Common myeloid progenitor, CD34-positive (primary cell): Measurements from ENCODE around the gene TRABD2B.

ENCODE experiments used
- CTCF ChIA-PET: fragments of 350-600 bp; sonication (Branson Sonifier 250); formaldehyde crosslinking; loops from one replicate; lab custom pipeline; 2021; ENCODE audit warnings: antibody characterized with exemption; lab: Charles Lee
- POLR2A ChIA-PET: fragments of 350-600 bp; sonication (Branson Sonifier 250); formaldehyde crosslinking; loops from one replicate; lab custom pipeline; 2021; ENCODE audit warnings: antibody characterized with exemption; lab: Charles Lee
- DNase-seq, 3 donors: peaks; one replicate each; pipeline versions ENCODE4 v3.0.0 to v3.0.0-alpha.2; 2013
- H3K27ac ChIP-seq, 2 experiments: 1 replicate in 1 of 2; 2 replicates in 1 of 2; pipeline ENCODE4 v1.7.0; 2013; ENCODE audit warnings: inconsistent platforms in 2 of 2, low read length in 2 of 2, mild to moderate bottlenecking in 2 of 2, low read depth in 1 of 2, moderate library complexity in 1 of 2; ENCODE audit not compliant: severe bottlenecking in 2 of 2, insufficient read depth in 1 of 2, poor library complexity in 1 of 2
- H3K27me3 ChIP-seq, 5 experiments: replicated peaks in 2 of 5; 1 replicate in 3 of 5; 2 replicates in 2 of 5; pipeline versions ENCODE4 v1.6.1 to v1.7.0; 2013; ENCODE audit warnings: low read length in 4 of 5, mild to moderate bottlenecking in 2 of 5, moderate library complexity in 2 of 5, inconsistent platforms in 1 of 5; ENCODE audit not compliant: insufficient read depth in 5 of 5, control insufficient read depth in 4 of 5
- H3K36me3 ChIP-seq, 4 experiments: 1 replicate in 2 of 4; 2 replicates in 2 of 4; pipeline versions ENCODE4 v1.6.1 to v1.7.0; 2013; ENCODE audit warnings: low read length in 3 of 4, control low read depth in 1 of 4, mild to moderate bottlenecking in 1 of 4; ENCODE audit not compliant: control insufficient read depth in 4 of 4, insufficient read depth in 4 of 4
- H3K4me1 ChIP-seq, 4 experiments: 1 replicate in 3 of 4; 2 replicates in 1 of 4; pipeline versions ENCODE4 v1.6.1 to v1.7.1; 2013; ENCODE audit warnings: low read length in 3 of 4, mild to moderate bottlenecking in 3 of 4, control low read depth in 1 of 4, inconsistent platforms in 1 of 4, moderate library complexity in 1 of 4; ENCODE audit not compliant: control insufficient read depth in 4 of 4, insufficient read depth in 4 of 4; ENCODE audit errors: control extremely low read depth in 1 of 4
- H3K4me3 ChIP-seq, 7 experiments: 1 replicate in 4 of 7; 2 replicates in 3 of 7; pipeline versions ENCODE4 v1.5.1 to v1.7.0; 2013; ENCODE audit warnings: mild to moderate bottlenecking in 7 of 7, low read length in 6 of 7, moderate library complexity in 6 of 7, inconsistent platforms in 2 of 7, low read depth in 2 of 7, control low read depth in 1 of 7; ENCODE audit not compliant: insufficient read depth in 4 of 7, control insufficient read depth in 1 of 7; ENCODE audit errors: extremely low read depth in 1 of 7
- H3K9me3 ChIP-seq, 5 experiments: 1 replicate in 4 of 5; 2 replicates in 1 of 5; pipeline versions ENCODE4 v1.6.1 to v1.7.1; 2013; ENCODE audit warnings: low read length in 4 of 5, mild to moderate bottlenecking in 2 of 5, inconsistent platforms in 1 of 5, low read depth in 1 of 5, moderate library complexity in 1 of 5; ENCODE audit not compliant: control insufficient read depth in 4 of 5, insufficient read depth in 2 of 5; ENCODE audit errors: control extremely low read depth in 1 of 5
- WGBS: methylation state at CpG from one replicate; pipeline ENCODE4 v1.1.5; 2013; ENCODE audit not compliant: insufficient coverage; 5-methylcytosine and 5-hydroxymethylcytosine counted together

TRABD2B gene

DNA sequence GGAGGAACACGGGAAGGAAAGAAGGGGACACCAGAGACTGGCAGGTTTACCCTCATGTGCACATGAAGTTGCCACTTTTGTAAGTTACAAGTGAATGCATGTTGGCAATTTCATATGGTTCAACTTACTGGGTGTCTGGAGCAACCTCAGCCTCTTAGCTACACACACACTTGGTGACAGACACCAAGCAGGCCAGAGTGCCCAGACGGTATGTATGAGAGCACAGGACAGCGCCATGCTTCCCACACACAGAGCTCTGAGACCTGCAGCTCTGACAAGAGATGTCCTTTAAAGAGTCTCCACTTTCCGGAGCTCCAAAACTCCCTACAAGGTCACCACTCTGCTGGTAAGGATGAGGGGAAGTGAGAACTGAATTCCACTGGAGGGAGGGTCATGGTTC, 1.9 kb upstream of the TRABD2B start:
- no peak overlapping the region for H3K27ac ChIP-seq
- no peaks in the 10 kb centered on the region for H3K36me3 ChIP-seq
- DNase-seq = no peak
- ChIA-PET CTCF (interaction anchor here (1.2 to 3.5 kb wide), 4 partner anchors 10 to 62 kb away, joined by 3 to 14 read pairs (median 8); no protein-coding TSS in a partner anchor), POLR2A (no interaction called here)
- peaks cover 0 to 14% (median 6%) of the 10 kb centered on the region in 4 experiments for H3K4me1 ChIP-seq
- peaks cover 12 to 56% (median 30%) of the 10 kb centered on the region in 5 experiments for H3K27me3 ChIP-seq
- H3K4me3 ChIP-seq = no peak overlapping the region
- WGBS = 100% methylated on average over 1 of the region's 4 CpGs
- no peaks in the 10 kb centered on the region for H3K9me3 ChIP-seq

DNA sequence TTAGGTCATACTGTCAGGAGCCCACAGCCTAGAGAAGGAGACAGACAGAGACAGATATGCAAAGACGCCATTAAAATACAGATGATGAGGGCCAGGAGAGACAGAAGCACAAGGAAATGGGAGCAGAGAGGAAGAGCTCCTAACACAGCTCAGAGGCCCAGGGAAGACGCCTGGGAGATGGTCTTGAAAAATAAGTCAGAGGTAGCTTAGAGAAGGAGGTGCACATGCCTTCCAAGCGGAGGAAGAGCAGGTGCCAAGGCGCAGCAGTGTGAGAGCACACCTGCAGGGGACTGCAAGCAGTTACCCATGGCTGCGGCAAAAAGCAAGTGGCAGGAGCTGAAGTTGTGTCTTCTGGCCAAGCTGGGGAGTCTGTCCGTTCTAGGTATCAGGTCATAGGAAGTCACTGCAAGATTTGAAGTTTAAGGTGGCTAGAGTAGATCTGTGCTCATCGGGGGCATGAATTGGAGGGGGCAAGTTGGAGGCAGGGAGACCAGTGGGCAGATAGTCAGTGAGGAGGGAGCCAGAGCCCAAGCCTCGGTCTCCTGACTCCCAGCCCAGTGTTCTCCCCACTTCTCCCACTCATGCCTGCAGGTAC, 1.3 kb upstream of the TRABD2B start:
- DNase-seq = no peak
- WGBS = 90% methylated on average over 8 of the region's 8 CpGs
- H3K27me3 ChIP-seq = peaks cover 12 to 62% (median 32%) of the 10 kb centered on the region in 5 experiments
- no peak overlapping the region for H3K4me3 ChIP-seq
- no peak overlapping the region for H3K27ac ChIP-seq
- POLR2A ChIA-PET = no interaction called here
- peaks cover 0 to 14% (median 6%) of the 10 kb centered on the region in 4 experiments for H3K4me1 ChIP-seq
- H3K9me3 ChIP-seq = no peaks in the 10 kb centered on the region
- CTCF ChIA-PET = interaction anchor here (0.7 to 3.5 kb wide), 8 partner anchors 11 to 238 kb away, joined by 3 to 14 read pairs (median 4); no protein-coding TSS in a partner anchor
- H3K36me3 ChIP-seq = no peaks in the 10 kb centered on the region

DNA sequence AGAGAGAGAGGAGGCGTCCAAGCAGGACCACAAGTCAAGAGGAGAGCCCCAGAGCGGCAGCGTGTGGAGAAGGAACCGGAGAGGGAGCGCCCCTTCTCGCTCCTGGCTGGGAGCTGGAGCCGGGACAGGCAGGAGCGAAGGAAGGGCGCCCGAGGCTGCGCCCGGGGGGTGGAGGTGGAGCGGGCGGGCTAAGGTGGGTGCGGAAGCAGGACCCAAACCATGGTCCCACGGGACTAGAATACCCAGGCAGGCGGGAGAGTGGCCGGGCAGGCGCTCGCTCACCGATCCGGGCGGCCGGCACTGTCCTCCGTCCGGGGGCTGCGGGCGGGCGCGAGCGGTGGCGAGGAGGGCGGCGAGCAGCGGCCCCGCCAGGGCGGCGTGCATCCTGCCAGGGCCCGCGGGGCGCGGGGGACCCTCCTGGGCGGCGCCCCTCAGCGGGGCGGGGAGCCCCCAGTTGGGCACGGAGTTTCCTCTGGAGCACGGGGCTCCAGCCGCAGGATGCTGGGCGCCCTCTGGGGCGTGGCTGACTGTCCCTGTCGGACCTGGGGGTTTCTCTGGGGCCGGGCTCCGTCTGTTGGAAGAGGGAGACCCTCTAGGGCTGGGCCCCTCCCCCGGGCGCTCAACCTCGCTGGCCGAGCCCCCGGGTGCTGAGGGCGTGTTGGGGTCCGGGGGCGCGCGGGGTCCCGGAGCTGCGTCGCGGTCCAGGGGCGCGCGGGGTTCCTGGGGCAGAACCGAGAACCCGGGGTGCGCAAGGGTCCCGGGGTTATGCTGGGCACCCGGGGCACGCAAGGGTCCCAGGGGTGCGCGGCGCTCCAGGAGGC, 569 bp downstream of the TRABD2B start:
- Histone ChIP-seq H3K4me3 (peak overlapping the region in 5 of 7 experiments; percentile 10 to 66 (median 60)), H3K36me3 (no peaks in the 10 kb centered on the region), H3K4me1 (peaks cover 0 to 14% (median 6%) of the 10 kb centered on the region in 4 experiments), H3K27ac (no peak overlapping the region), H3K9me3 (no peaks in the 10 kb centered on the region), H3K27me3 (peaks cover 12 to 81% (median 43%) of the 10 kb centered on the region in 5 experiments)
- CTCF ChIA-PET = interaction anchor here (3.5 kb wide), 1 partner anchor 11 kb away, joined by 14 read pairs; no protein-coding TSS in a partner anchor
- WGBS = 2% methylated on average over 61 of the region's 80 CpGs
- DNase-seq = peak in 1 of 3 donors; percentile 17
- POLR2A ChIA-PET = no interaction called here

DNA sequence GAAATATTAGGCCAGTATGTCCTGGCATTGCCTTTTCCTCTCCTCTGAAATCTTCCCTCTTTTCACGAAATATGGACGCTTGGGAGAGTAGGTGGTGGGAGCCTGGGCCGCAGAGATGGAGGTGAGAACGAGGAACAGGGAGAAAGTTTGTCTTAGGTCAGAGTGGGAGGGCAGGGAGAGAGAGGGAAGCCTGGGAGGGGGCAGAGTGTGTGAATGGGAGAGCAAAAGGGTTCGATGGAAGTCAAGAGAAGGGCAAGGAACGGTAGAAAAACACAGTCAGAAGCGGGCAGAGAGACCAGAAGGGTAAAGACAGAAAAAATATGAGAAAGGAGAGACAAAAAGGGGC, 1.2 kb downstream of the TRABD2B start:
- no peak overlapping the region for H3K27ac ChIP-seq
- peaks cover 0 to 14% (median 6%) of the 10 kb centered on the region in 4 experiments for H3K4me1 ChIP-seq
- H3K9me3 ChIP-seq = no peaks in the 10 kb centered on the region
- ChIA-PET CTCF (interaction anchor here (1.5 to 3.5 kb wide), 3 partner anchors 10 to 66 kb away, joined by 5 to 14 read pairs (median 8); no protein-coding TSS in a partner anchor), POLR2A (no interaction called here)
- no peaks in the 10 kb centered on the region for H3K36me3 ChIP-seq
- H3K27me3 ChIP-seq = peaks cover 12 to 86% (median 42%) of the 10 kb centered on the region in 5 experiments
- no peak for DNase-seq
- 27% methylated on average over 5 of the region's 7 CpGs for WGBS
- peak overlapping the region in 1 of 7 experiments; percentile 61 for H3K4me3 ChIP-seq

DNA sequence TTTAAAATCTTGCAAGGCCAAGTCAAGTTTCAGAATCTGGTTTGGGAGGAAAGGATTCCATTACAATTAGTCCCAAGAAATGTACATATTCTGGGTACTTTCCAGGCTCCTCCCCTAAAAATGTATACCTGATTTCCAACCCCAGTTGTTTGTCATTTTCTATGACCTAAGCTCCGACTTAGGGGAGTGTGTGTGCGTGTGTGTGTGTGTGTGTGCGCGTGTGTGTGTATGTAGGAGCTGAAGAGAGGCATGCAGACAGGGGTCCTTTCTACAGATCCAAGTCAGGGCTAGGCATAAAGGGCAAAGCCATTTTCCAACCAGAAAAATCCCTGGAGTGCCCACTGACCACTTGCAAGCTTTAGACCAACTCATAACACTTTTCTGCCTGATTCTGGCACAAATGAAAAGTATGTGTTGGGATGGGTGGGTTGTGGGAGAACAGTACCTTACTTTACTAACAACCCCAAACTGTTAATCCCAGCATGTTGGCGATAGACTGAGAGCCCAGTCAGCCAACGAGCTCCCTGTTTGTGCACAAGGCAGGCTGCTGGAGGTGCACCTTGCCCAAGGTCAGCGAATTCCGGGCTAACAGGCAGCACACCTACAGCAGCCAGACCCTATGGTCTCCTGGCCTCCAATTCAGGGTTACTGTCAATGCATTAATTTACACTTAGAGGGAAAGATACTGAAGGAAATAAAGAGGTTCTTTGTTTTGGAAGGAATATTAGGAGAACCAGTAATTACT, 1.7 kb downstream of the TRABD2B start:
- CTCF ChIA-PET = interaction anchor here (0.9 to 3.5 kb wide), 5 partner anchors 8 to 67 kb away, joined by 3 to 14 read pairs (median 5); no protein-coding TSS in a partner anchor
- Histone ChIP-seq H3K36me3 (no peaks in the 10 kb centered on the region), H3K27ac (no peak overlapping the region), H3K27me3 (peaks cover 12 to 87% (median 41%) of the 10 kb centered on the region in 5 experiments), H3K9me3 (no peaks in the 10 kb centered on the region), H3K4me3 (no peak overlapping the region), H3K4me1 (peaks cover 0 to 14% (median 6%) of the 10 kb centered on the region in 4 experiments)
- POLR2A ChIA-PET = no interaction called here
- WGBS = 80% methylated on average over 1 of the region's 8 CpGs
- peak in 2 of 3 donors; percentile 22 to 31 for DNase-seq

DNA sequence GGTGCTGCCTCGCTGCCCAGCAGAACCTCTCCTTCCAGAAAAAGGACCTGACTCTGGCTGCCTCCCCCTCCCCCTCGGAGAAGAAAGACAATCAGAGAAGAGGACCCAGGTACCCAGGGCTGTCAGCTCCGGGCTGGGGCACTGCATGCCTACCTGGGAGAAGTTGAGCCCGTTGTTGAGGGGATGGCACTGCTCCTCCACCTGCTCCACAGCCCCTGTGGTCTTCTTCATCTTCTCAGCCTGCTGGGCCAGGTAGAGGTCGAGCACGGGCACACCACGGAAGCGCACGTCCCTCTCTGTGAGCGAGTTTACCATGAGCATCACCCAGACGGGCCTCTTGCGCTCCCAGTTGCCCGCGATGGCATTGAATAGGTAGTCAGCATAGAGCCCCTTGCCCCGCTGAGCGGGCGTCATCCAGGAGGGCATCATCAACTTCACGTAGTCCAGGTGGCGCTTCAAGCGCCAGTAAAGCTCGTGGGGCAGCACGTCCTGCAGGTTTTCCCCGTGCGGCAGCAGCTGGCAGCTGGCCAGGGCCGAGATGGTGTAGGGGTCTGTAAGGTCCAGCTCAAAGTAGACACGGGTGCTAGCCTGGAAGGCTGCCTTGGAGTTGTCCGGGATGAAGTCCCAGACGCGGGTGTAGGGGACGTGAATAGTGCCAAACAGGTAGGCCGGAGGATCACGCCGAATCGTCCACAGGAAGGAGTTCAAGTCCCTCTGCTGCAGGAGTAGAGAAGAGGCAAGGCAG, 3.1 kb downstream of the TRABD2B start:
- Histone ChIP-seq H3K36me3 (no peaks in the 10 kb centered on the region), H3K4me1 (peaks cover 0 to 14% (median 6%) of the 10 kb centered on the region in 4 experiments), H3K27me3 (peaks cover 12 to 88% (median 39%) of the 10 kb centered on the region in 5 experiments), H3K27ac (no peak overlapping the region), H3K4me3 (no peak overlapping the region), H3K9me3 (no peaks in the 10 kb centered on the region)
- POLR2A ChIA-PET = no interaction called here
- CTCF ChIA-PET = no interaction called here
- DNase-seq = no peak
- WGBS = 92% methylated on average over 25 of the region's 34 CpGs
